HCEC 1CT (cell line): ENCODE results near the gene MYRF.

Experiments
- DNase-seq: peaks from one replicate; pipeline ENCODE4 v3.0.0-alpha.2; 2017

The MYRF gene

GRCh38 chr11:61719978-61720377, 32.5 kb upstream of the MYRF start:
- DNase-seq, result no peak

- DNase-seq, result no peak
These were observed 31.8 kb upstream of the MYRF start for GRCh38 chr11:61720597-61720996.

GRCh38 chr11:61724437-61724836, 28.0 kb upstream of the MYRF start:
- DNase-seq, result no peak

GRCh38 chr11:61725781-61726231, 26.6 kb upstream of the MYRF start:
- DNase-seq, result no peak

- no peak for DNase-seq
These were observed 25.7 kb upstream of the MYRF start for GRCh38 chr11:61726775-61727174.

GRCh38 chr11:61727401-61727811, 25.0 kb upstream of the MYRF start:
- DNase-seq, result no peak

- DNase-seq, result no peak
These were observed 24.1 kb upstream of the MYRF start for GRCh38 chr11:61728066-61728939.

- peak; percentile 42 for DNase-seq
These were observed 23.6 kb upstream of the MYRF start for GRCh38 chr11:61728940-61729219.

- DNase-seq, result no peak
These were observed 22.0 kb upstream of the MYRF start for GRCh38 chr11:61730240-61730994.

- DNase-seq, result no peak
These were observed 21.1 kb upstream of the MYRF start for GRCh38 chr11:61731211-61731951.

- no peak for DNase-seq
These were observed 20.3 kb upstream of the MYRF start for GRCh38 chr11:61731952-61732675.

GRCh38 chr11:61732705-61733104, 19.7 kb upstream of the MYRF start:
- DNase-seq, result peak; percentile 65

- peak; percentile 67 for DNase-seq
These were observed 19.1 kb upstream of the MYRF start for GRCh38 chr11:61733120-61733978.

- no peak for DNase-seq
These were observed 17.7 kb upstream of the MYRF start for GRCh38 chr11:61734767-61735166.

GRCh38 chr11:61735391-61735790, 17.0 kb upstream of the MYRF start:
- no peak for DNase-seq

GRCh38 chr11:61736310-61736709, 16.1 kb upstream of the MYRF start:
- DNase-seq, result no peak

- DNase-seq, result no peak
These were observed 15.3 kb upstream of the MYRF start for GRCh38 chr11:61737131-61737530.

GRCh38 chr11:61737636-61738386, 14.6 kb upstream of the MYRF start:
- DNase-seq, result no peak

- DNase-seq, result no peak
These were observed 13.7 kb upstream of the MYRF start for GRCh38 chr11:61738776-61739175.

- no peak for DNase-seq
These were observed 13.0 kb upstream of the MYRF start for GRCh38 chr11:61739413-61739812.

GRCh38 chr11:61739966-61740365, 12.5 kb upstream of the MYRF start:
- DNase-seq, result no peak
